ENCODE results near the gene GALT.

- TF ChIP-seq CTCF (IDR thresholded peaks at IDR 0.05) (no peak), POLR2A (IDR thresholded peaks at IDR 0.05) (peak; percentile 76), EP300 (IDR thresholded peaks at IDR 0.05) (no peak)
These were observed 34.4 kb upstream of the GALT start, which contains the start of gene RPP25L for GRCh38 chr9:34611811-34612787.
